Keratinocyte (primary cell): ENCODE measurements around the gene AOPEP.

ENCODE experiments used
- EZH2 ChIP-seq: IDR thresholded peaks from one replicate; pipeline ENCODE4 v1.6.1; 2012; ENCODE audit warnings: inconsistent platforms, mild to moderate bottlenecking, low read length, moderate library complexity
- TF ChIP-seq, protein P1 (sequence below), 3 experiments: IDR thresholded peaks in 1 of 3; conservative IDR thresholded peaks in 1 of 3; optimal IDR thresholded peaks in 1 of 3; 2 replicates in 2 of 3; 3 replicates in 1 of 3; pipeline versions ENCODE3 to v1.5.1; 2011; ENCODE audit warnings: low read length in 3 of 3, mild to moderate bottlenecking in 3 of 3, moderate library complexity in 2 of 3, control low read depth in 1 of 3, inconsistent platforms in 1 of 3; ENCODE audit not compliant: insufficient read depth in 2 of 3; ENCODE audit errors: extremely low read depth in 1 of 3

DNA sequence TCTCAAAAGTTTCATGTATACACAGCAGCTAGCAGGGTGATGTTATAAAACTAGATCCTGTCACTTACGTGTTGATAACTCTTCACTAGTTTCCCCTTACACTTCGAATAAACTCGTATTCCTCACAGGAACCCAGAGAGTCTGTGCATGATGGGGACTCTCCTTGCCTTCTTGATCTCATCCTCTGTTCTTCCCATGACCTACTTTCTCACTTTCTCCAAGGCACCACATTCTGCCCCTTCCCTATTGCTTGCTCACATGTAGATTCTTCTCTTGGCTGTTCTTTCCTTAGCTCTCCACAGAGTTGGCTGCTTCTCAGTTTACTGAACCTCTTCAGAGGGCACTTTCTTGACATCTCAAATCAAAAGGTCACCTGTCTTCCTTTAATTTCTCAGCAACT is 1.2 kb upstream of the AOPEP start:
- TF ChIP-seq, protein P1, sequence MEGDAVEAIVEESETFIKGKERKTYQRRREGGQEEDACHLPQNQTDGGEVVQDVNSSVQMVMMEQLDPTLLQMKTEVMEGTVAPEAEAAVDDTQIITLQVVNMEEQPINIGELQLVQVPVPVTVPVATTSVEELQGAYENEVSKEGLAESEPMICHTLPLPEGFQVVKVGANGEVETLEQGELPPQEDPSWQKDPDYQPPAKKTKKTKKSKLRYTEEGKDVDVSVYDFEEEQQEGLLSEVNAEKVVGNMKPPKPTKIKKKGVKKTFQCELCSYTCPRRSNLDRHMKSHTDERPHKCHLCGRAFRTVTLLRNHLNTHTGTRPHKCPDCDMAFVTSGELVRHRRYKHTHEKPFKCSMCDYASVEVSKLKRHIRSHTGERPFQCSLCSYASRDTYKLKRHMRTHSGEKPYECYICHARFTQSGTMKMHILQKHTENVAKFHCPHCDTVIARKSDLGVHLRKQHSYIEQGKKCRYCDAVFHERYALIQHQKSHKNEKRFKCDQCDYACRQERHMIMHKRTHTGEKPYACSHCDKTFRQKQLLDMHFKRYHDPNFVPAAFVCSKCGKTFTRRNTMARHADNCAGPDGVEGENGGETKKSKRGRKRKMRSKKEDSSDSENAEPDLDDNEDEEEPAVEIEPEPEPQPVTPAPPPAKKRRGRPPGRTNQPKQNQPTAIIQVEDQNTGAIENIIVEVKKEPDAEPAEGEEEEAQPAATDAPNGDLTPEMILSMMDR (optimal IDR thresholded peaks at IDR 0.05 in 1 of 3, IDR thresholded peaks at IDR 0.05 in 1 of 3, conservative IDR thresholded peaks at IDR 0.05 in 1 of 3; ENCODE audit: extremely low read depth in 1 of 3, insufficient read depth in 2 of 3, low read length in 3 of 3), result no peak
- no peak for TF ChIP-seq EZH2
